GM18526 (cell line): ENCODE measurements around the gene SBK1.

ENCODE experiments used
- POLR2A ChIP-seq: IDR thresholded peaks from 3 replicates; pipeline ENCODE4 v1.6.1; 2011; ENCODE audit not compliant: insufficient read length; ENCODE audit errors: extremely low read depth

SBK1 gene

DNA sequence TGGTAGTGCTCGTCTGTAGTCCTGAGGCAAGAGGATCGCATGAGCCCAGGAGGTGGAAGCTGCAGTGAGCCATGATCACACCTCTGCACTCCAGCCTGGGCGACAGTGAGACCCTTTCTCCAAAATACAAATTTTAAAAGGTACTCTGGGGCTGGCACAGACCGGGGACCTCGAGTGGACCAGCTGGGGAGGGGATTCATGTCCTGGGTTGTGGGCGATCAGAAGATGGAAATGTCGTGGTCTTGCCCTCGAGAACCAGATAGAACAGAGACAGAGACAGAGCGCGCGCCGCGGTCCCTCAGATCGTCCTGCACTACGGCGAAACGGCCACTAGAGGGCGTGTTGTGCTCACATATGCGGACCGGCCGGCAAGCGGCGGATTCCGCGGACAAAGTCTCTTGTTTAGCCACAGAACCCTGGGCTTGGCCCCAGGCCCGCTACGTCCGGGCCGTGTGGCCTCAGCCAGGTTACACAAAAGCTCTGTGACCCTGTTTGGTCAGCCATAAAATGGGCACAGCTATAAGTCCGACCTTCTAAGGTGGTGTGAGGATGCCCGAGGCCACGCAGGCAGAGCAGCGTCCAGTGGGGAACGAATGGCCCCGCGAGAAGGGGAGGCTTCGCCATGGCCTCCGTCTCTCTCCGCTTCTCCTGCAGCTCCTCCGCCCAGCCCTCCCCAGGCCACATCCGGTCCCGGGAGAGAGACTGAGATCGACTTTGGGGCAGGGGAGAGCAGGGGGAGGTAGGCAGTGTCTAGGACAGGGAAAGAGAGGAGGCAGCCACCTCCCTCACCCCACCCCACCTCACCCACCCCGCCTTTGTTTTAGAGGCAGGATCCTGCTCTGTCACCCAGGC lies 14.6 kb upstream of the SBK1 start:
- no peak for TF ChIP-seq POLR2A

DNA sequence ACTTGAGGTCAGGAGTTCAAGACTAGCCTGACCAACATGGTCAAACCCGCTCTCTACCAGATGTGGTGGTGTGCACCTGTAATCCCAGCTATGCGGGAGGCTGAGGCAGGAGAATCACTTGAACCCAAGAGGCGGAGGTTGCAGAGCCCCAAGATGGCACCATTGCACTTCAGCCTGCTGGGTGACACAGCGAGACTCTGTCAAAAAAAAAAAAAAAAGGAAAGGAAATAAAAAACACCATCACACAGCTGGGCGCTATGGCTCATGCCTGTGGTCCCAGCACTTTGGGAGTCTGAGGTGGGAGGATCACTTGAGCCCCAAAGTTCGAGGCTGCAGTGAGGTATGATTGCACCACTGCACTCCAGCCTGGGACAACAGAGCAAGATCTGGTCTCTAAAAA lies 13.3 kb upstream of the SBK1 start:
- no peak for TF ChIP-seq POLR2A

DNA sequence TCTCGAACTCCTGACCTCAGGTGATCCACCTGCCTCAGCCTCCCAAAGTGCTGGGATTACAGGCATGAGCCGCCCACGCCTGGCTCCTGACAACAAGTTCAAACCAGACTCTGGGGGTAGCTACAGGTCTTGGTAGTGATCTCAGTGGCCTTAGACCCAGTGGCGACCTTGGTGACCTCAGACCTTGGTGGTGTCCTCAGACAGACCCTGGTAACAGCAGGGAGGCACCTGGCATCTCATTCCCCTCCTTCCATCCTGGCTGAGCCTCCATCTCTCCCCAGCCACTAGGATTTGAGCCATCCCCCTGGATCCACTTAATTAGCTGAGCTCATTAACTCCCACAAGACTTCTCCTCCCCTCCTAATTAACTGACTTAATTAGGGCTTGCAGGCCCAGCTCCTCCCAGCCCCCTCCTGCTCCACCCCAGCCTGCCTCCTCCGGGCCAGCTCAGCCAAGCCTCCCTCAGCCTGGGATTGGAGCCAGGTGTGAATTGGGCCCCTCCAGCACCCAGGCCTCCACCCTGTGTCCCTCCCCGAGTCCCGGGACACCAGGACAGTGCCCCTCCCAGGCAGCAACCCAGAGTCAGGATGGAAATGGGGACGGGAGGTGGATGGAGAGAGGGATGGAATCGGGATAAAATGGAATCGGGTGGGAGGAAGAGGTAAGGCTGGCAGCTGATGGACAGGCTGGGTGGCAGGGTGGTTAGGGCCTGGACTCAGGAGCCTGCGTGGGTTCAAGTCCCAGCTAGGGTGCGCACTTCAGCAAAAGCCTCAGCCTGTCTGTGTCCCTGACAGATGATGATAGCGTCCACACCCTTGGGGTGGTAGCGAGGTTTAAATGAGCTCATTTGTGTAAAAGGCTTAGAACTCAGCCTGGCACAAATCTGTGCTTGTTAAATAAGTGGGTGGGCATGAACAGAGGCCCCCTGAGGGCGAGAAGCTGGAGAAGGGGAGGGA lies 11.2 kb upstream of the SBK1 start:
- TF ChIP-seq POLR2A: no peak

DNA sequence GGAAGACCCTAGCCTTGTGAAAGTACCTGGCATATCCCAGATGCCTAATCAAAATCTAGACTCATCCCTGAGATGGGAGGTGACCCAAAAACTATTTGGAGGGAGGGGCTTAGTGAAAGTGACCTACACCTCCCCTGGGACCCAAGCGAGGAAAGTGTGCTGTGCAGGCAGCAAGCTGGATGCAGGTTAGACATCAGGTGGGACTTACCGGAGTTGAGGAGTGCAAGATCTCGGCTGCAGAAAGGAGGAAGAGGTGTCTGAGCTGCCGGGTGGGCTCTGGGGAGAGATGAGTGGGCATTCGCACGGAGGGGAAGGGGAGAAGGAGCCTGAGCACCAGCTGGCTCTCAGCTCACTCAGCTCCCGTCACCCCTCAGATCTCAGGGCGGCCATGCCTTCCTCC lies 10.3 kb upstream of the SBK1 start:
- no peak for TF ChIP-seq POLR2A

DNA sequence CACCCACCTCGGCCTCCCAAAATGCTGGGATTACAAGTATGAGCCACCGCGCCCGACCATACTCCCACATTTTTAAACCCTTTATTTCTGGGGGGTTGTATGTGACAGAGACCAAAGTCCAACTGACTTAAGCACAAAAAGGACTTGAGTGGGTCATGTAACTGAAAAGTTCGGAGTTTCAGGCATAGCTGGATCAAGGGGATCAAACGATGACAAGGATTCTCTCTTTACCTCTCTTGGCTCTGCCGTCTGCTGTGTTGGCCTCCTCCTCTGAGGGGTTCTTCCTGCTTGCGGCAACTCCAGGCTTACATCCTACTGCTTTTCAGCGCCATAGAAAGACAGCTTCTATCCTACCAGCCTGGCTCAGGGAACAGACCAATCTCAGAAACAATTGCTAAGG lies 9.2 kb upstream of the SBK1 start:
- TF ChIP-seq POLR2A: no peak

- no peak for TF ChIP-seq POLR2A
These were observed 8.3 kb upstream of the SBK1 start for GRCh38 chr16:28283798-28284577.

DNA sequence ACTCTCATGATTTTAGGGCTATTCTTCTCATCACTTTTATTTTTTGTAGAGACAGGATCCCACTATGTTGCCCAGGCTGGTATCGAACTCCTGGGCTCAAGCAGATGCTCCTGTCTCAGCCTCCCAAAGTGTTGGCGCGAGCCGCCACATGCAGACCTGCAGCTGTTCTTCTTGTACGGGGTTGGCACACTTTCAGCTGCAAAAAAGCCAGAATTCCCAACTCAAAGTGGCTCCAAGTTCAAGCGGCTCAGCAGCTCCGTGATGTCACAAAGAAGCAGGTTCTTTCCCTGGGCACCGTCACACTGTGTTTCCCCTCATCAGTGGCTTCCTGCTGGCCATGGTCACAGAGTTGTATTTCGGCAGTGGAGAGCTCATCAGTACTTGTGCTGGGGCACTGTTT lies 6.7 kb upstream of the SBK1 start:
- no peak for TF ChIP-seq POLR2A

DNA sequence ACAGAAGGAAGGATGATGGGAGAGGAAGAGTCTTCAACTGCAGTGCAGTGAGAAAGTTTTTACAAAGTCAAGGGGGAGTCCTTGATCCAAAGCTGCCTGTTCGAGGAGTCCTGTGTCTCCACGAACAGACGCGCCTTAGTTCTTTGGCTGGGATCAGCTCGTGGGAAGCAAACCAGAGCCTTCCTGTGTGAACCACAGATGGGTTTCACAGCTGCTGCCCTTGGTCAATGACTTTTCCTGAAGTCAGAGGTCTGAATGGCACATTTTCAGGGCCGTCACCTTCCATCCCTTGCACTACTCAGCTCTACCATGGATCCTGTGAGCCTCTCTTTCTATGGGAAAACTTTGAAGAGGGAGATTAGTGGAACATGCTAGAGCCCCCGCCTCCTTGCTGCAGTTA lies 4.2 kb upstream of the SBK1 start:
- no peak for TF ChIP-seq POLR2A

- no peak for TF ChIP-seq POLR2A
These were observed 3.3 kb upstream of the SBK1 start for GRCh38 chr16:28289048-28289447.

DNA sequence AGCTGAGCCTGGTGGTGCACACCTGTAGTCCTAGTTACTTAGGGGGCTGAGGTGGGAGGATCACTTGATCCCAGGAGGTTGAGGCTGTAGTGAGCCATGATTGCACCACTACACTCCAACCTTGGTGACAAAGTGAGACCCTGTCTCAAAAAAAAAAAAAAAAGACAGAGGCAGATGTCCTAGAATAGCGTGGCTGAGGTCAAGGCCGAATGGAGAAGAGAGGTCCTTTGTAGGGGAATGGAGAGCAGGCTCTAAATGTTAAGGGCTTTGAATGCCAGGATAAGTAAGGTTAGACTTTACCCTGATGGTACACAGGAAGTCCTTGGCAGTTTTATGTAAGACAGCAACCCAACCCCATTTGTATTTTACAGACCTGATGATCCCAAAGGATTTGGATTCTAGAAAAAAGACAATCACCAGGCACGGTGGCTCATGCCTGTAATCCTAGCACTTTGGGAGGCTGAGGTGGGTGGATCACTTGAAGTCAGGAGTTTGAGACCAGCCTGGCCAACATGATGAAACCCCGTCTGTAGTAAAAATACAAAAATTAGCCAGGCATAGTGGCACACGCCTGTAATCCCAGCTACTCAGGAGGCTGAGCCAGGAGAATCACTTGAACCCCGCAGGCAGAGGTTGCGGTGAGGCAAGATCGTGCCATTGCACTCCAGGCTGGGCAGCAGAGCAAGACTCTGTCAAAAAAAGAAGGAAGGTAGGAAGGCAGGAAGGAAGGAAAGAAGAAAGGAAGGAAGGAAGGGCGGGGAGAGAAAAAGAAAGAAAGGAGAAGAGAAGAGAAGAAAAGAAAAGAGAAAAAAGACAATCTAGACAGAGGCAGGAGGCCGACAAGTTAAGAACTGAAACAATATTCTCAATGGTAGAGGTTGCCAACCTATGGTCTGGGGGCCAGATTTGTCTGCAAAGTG lies 2.1 kb upstream of the SBK1 start:
- TF ChIP-seq POLR2A: no peak

DNA sequence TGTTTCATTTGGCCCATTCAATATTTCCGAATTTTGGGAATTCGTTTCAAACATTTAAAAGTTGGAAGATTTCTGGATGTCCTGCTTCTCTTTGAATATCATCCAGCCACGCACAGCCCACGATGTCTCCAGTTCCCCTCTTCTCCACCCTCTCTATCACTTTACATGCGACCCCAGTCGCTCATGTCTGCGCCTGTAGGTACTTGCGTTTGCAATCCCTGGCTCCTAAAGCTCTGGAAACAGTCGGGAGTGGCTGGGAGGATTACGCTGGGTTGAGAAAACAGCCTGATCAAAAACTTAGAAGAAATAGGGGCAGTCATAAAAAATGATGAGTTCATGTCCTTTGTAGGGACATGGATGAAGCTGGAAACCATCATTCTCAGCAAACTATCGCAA lies 1.5 kb upstream of the SBK1 start:
- TF ChIP-seq POLR2A: no peak

DNA sequence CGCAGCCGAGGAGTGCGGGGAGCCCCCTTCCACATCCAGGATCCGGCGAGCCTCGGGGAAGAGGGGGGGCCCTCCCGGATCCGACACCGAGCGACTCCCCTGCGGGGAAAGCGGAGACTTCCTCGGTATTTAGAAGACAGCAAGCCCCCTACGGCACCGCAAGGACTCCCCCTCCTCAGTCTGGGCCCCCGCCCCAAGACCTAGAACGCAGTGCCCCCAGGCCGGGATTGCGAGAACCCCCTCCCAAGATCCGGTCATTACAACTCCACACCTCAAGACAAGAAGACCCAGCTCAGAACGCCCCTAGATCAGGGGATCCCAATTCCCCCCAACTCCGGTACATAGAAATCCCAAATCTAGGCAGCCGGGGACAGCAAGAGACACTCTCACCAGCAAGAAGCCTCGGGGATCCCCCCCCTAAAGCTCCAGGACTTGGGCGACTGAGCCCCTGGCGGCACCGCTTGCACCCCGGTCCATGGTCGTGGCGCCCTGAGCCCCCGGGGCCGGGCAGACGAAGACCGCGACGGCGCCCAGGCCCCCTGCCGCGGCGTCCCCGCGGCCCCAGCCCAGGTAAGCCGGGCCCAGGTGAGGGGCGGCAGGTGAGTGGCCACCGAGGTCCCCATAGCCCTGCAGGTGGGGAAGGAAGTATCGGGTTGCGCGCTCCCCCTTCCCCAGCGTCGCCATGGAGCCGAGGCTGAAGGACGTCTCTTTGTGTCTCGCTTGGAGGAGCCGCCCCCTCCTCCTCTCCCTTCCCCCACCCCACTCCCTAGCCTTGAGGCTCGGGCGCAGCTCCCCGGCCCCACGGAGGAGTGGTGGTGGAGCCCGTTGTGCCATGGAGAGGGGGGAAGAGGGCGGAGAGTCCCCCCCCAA lies 641 bp downstream of the SBK1 start:
- no peak for TF ChIP-seq POLR2A

DNA sequence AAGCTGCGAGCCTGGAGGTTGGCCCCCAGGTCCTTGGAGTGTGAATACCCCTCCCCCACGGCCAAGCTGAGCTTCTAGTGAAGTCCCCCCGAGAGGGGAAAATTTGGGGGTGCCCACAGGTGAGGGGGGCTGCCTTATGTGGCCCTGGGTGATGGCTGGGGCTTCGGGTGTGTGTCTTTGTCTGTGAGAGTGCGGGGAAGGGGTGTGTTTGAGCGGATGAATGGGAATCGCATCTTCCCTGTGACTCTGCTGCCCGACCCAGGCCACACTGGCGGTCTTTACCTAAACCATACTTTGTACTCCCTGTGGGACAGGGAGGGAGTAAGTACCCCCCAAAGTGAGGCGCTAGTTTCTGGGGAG lies 1.3 kb downstream of the SBK1 start:
- TF ChIP-seq POLR2A: no peak
